HL-60 (cell line): ENCODE measurements around the gene CACNA2D3.

Experiments used
- POLR2AphosphoS5 ChIP-seq: IDR thresholded peaks from 2 replicates; pipeline ENCODE4 v1.6.1; 2012; ENCODE audit warnings: low read depth
- REST ChIP-seq: IDR thresholded peaks from 2 replicates; pipeline ENCODE4 v1.6.1; 2012; ENCODE audit warnings: low read depth; ENCODE audit not compliant: insufficient replicate concordance
- TF ChIP-seq, protein P1 (sequence below): IDR thresholded peaks from one replicate; pipeline ENCODE4 v1.5.1; 2011; ENCODE audit warnings: low read length, control low read depth, inconsistent platforms; ENCODE audit not compliant: insufficient read depth

- TF ChIP-seq, protein P1, sequence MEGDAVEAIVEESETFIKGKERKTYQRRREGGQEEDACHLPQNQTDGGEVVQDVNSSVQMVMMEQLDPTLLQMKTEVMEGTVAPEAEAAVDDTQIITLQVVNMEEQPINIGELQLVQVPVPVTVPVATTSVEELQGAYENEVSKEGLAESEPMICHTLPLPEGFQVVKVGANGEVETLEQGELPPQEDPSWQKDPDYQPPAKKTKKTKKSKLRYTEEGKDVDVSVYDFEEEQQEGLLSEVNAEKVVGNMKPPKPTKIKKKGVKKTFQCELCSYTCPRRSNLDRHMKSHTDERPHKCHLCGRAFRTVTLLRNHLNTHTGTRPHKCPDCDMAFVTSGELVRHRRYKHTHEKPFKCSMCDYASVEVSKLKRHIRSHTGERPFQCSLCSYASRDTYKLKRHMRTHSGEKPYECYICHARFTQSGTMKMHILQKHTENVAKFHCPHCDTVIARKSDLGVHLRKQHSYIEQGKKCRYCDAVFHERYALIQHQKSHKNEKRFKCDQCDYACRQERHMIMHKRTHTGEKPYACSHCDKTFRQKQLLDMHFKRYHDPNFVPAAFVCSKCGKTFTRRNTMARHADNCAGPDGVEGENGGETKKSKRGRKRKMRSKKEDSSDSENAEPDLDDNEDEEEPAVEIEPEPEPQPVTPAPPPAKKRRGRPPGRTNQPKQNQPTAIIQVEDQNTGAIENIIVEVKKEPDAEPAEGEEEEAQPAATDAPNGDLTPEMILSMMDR = no peak
- no peak for TF ChIP-seq REST
- no peak for TF ChIP-seq POLR2AphosphoS5
Observed at GRCh38 chr3:54963641-54964040, 841.3 kb downstream of the CACNA2D3 start.
